KOPT-K1 (cell line): Measurements from ENCODE around the gene GPR52.

Source experiments
- H3K27ac ChIP-seq: fragments of 200-600 bp; sonication (generic); 2 replicates; pipeline ENCODE4 v1.5.1; 2016; ENCODE audit warnings: antibody characterized with exemption, mild to moderate bottlenecking, low read depth, low read length; ENCODE audit not compliant: poor library complexity, severe bottlenecking
- H3K36me3 ChIP-seq: fragments of 200-600 bp; sonication (generic); 2 replicates; pipeline ENCODE4 v1.5.1; 2017; ENCODE audit warnings: antibody characterized with exemption, mild to moderate bottlenecking, low read length, moderate library complexity; ENCODE audit not compliant: insufficient read depth
- H3K9me3 ChIP-seq: fragments of 200-600 bp; sonication (generic); 2 replicates; pipeline ENCODE4 v1.5.1; 2017; ENCODE audit warnings: antibody characterized with exemption, low read length, mild to moderate bottlenecking; ENCODE audit not compliant: insufficient read depth, poor library complexity, severe bottlenecking

The GPR52 gene

GRCh38 chr1:174428739-174429138 lies 19.0 kb upstream of the GPR52 start:
- no peaks in the 10 kb centered on the region for H3K9me3 ChIP-seq
- H3K36me3 ChIP-seq = no peaks in the 10 kb centered on the region
- H3K27ac ChIP-seq = no peak overlapping the region

GRCh38 chr1:174433451-174433850 lies 14.3 kb upstream of the GPR52 start:
- Histone ChIP-seq H3K9me3 (peaks cover 4% of the 10 kb centered on the region), H3K36me3 (no peaks in the 10 kb centered on the region), H3K27ac (no peak overlapping the region)

GRCh38 chr1:174445351-174445750 lies 2.4 kb upstream of the GPR52 start:
- no peaks in the 10 kb centered on the region for H3K9me3 ChIP-seq
- no peaks in the 10 kb centered on the region for H3K36me3 ChIP-seq
- no peak overlapping the region for H3K27ac ChIP-seq

DNA sequence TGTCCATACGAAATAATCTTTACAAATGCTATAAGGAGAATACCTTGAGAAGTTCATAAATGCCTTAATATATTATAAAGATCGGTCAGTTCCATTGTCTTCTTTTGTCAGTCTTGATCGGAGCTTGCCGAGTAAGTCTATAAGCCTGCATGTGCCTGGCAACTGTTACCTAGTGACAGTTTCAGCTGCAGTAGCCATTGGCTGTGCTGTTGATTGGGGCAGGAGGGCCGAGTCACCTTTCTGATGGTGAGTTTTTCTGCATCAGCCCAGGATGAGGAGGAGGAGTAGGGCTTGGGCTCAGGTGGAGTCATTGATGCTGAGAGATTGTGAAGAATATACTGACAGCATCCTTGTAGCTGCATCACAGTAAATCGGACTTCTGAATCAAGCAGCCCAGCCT lies 1.9 kb upstream of the GPR52 start:
- Histone ChIP-seq H3K27ac (no peak overlapping the region), H3K36me3 (no peaks in the 10 kb centered on the region), H3K9me3 (no peaks in the 10 kb centered on the region)

- Histone ChIP-seq H3K9me3 (no peaks in the 10 kb centered on the region), H3K27ac (no peak overlapping the region), H3K36me3 (no peaks in the 10 kb centered on the region)
These were observed 743 bp downstream of the GPR52 start for GRCh38 chr1:174448531-174448883.

DNA sequence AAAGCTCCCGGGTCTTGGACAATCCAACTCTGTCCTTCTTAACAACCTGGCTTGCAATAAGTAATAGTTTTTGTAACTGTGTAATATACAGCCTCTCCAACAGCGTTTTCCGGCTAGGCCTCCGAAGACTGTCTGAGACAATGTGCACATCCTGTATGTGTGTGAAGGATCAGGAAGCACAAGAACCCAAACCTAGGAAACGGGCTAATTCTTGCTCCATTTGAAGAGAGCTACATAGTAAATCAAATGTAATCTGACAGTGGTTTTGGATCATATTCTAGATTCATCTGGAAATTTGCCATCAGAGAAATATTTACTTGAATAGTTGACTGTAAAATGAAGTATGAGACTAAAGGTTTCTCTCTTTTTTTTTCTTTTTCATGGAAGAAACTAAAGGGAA lies 1.2 kb downstream of the GPR52 start:
- Histone ChIP-seq H3K27ac (no peak overlapping the region), H3K9me3 (no peaks in the 10 kb centered on the region), H3K36me3 (no peaks in the 10 kb centered on the region)

- no peaks in the 10 kb centered on the region for H3K9me3 ChIP-seq
- H3K36me3 ChIP-seq = no peaks in the 10 kb centered on the region
- H3K27ac ChIP-seq = no peak overlapping the region
These were observed 3.6 kb downstream of the GPR52 start for GRCh38 chr1:174451408-174451807.

DNA sequence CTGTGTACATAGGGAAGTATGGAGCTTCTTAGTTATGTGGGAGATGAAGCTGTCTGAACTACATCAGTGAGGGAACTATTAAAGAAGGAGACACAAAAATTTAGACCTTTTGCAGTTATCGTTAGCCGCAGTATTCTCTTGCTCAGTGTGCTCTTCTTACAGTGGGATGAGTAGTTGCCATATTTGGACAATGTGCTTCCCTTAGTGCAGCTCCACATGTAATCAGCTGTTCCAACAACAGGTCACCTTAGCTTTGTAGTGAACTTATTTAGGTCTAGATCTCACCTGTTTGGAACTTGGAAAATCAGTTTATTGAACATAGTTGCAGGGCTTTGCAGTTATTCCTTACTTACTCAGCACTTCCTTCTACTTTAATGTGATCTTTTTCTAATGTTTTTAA lies 18.1 kb downstream of the GPR52 start:
- Histone ChIP-seq H3K27ac (no peak overlapping the region), H3K9me3 (no peaks in the 10 kb centered on the region), H3K36me3 (no peaks in the 10 kb centered on the region)

DNA sequence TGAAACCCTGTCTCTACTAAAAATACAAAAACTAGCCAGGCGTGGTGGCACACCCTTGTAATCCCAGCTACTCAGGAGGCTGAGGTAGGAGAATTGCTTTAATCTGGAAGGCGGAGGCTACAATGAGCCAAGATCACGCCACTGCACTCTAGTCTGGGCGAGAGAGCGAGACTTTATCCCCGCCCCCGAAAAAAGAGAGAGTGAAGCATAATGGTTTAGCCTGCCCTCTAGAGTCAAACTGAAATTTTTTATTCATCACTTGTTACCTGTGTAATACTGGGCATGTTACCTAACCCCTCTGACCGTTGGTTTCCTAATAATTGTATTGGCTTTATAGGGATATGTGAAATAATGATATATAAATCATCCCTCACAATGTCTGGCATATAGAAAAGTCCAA lies 18.8 kb downstream of the GPR52 start:
- Histone ChIP-seq H3K9me3 (no peaks in the 10 kb centered on the region), H3K27ac (no peak overlapping the region), H3K36me3 (no peaks in the 10 kb centered on the region)

- H3K36me3 ChIP-seq = no peaks in the 10 kb centered on the region
- no peaks in the 10 kb centered on the region for H3K9me3 ChIP-seq
- no peak overlapping the region for H3K27ac ChIP-seq
These were observed 21.3 kb downstream of the GPR52 start for GRCh38 chr1:174469052-174469451.

DNA sequence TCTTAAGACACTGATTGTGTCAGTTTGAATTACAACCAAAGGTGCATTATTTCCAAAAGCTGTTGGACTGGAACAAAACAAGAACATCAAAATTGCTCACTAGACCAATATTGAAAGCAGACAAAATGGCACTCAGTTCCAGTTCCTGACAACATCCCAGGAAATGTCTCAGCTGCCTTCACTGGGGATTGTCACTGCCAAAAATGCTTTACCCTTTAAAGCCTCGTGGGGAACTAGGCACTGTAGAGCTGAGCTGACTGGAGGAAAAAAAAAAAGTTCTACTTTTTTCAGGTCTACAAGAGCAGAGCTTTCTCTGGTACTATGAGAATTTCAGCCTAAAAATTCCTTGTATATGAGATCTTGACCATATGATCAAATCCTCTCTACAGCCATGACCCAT lies 21.9 kb downstream of the GPR52 start:
- no peak overlapping the region for H3K27ac ChIP-seq
- H3K36me3 ChIP-seq = no peaks in the 10 kb centered on the region
- no peaks in the 10 kb centered on the region for H3K9me3 ChIP-seq

- Histone ChIP-seq H3K27ac (no peak overlapping the region), H3K9me3 (no peaks in the 10 kb centered on the region), H3K36me3 (no peaks in the 10 kb centered on the region)
These were observed 31.5 kb downstream of the GPR52 start for GRCh38 chr1:174479281-174479680.

GRCh38 chr1:174480324-174480723 lies 32.6 kb downstream of the GPR52 start:
- Histone ChIP-seq H3K27ac (no peak overlapping the region), H3K36me3 (no peaks in the 10 kb centered on the region), H3K9me3 (no peaks in the 10 kb centered on the region)

GRCh38 chr1:174491606-174492005 lies 43.8 kb downstream of the GPR52 start:
- Histone ChIP-seq H3K36me3 (no peaks in the 10 kb centered on the region), H3K27ac (no peak overlapping the region)

DNA sequence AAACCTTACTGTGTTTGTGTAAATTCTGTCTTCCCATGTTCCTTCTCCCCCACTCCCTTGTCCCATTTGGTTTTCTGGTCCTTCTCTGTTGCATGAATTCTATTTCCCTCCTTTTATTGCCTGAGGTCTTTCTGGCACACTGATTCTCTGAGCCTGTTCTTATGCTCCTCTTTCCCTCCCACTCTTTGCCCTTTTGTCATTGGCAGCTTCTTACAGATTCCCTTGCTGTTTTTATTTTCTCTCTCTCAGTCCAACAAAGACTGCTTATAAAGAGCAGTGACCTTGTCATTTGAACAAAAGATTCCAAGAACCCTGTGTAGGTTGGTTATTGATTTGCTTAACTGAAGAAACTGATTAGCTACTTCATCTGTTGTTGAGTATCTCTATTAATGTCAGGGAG lies 49.7 kb downstream of the GPR52 start:
- no peaks in the 10 kb centered on the region for H3K36me3 ChIP-seq
- H3K9me3 ChIP-seq = no peaks in the 10 kb centered on the region
- H3K27ac ChIP-seq = no peak overlapping the region

More at GRCh38 chr1:174491606-174492005, 43.8 kb downstream of the GPR52 start:
- no peaks in the 10 kb centered on the region for H3K9me3 ChIP-seq
